Measurements from ENCODE around the gene TLL2. TPM values are rescaled to one million over a fixed set of nuclear protein-coding genes. Genes with fewer than 3 reads are reported as not detected.

TLL2 gene
- total and polyA plus RNA-seq, 2 donors (not counting 3 experiments of a cell fraction or from before 2014, with no cell fraction given), result 0.03 to 0.20 TPM

DNA sequence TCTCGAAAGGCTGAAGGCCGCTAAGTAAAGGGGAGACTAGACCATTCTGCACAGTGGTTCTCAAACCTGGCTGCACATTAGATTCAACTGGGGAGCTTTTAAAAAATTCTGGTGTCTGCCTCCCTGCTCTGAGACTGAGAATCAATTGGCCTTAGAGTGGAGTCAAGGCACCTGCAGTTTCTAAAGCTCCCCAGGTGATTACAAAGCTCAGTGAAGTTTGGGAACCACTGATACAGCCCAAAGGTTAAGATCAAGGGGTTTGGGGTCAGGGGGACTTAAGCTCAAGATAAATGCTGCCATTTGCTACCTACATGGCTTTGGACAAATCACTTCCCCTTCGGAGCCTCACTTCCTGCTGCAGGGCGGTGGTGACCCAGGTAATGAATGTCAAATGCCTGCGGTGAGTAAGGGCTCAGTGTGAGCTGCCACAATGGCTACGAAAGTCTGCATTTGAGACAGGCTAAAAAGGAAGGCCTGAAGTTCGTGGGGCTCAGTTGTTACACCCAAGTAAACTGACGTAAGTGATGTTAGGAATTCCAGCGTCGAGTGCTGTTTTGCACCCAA lies 72.3 kb downstream of the TLL2 start:
- POLR2A ChIA-PET, result no interaction called here
- CTCF ChIA-PET, result interaction anchor here (1.0 kb wide), 1 partner anchor 14 kb away, joined by 3 read pairs; no protein-coding TSS in a partner anchor
- dilution Hi-C loops (cut with MboI; ENCODE audit: extremely low pct_ligation_motif_present, low sequenced_read_pairs), result no loop called here
- Histone ChIP-seq H3K36me3 (ENCODE audit: control insufficient read depth in 2 of 2, extremely low read depth in 1 of 2, insufficient read depth in 2 of 2, low read length in 2 of 2) (no peaks in the 10 kb centered on the region), H3K27me3 (ENCODE audit: control insufficient read depth in 2 of 2, insufficient read depth in 2 of 2, low read length in 2 of 2) (peaks cover 0 to 2% of the 10 kb centered on the region in 2 experiments), H3K9ac (replicated peaks; ENCODE audit: extremely low read depth, insufficient read depth, low read length) (no peak overlapping the region), H4K20me1 (replicated peaks; ENCODE audit: control insufficient read depth, extremely low read depth, insufficient read depth, low read length) (no peaks in the 10 kb centered on the region), H3K4me2 (ENCODE audit: insufficient read depth, low read length) (no peak overlapping the region), H3K9me3 (replicated peaks; ENCODE audit: control insufficient read depth, insufficient read depth, low read length) (no peaks in the 10 kb centered on the region), H2AFZ (ENCODE audit: low read depth, low read length) (no peak overlapping the region), H3K79me2 (ENCODE audit: control insufficient read depth, insufficient read depth, low read length) (no peaks in the 10 kb centered on the region), H3K9me1 (replicated peaks; ENCODE audit: control insufficient read depth, extremely low read depth, insufficient read depth, low read length) (no peaks in the 10 kb centered on the region), H3K4me3 (replicated peaks in 1 of 3; ENCODE audit: insufficient read depth in 1 of 3, low read depth in 1 of 3, low read length in 3 of 3) (no peak overlapping the region), H3K4me1 (ENCODE audit: control insufficient read depth, extremely low read depth, insufficient read depth, low read length) (no peaks in the 10 kb centered on the region), H3K27ac (ENCODE audit: insufficient read depth, low read depth, low read length) (no peak overlapping the region)
- BruUV-seq (replicated peaks), result no TSS peak
- DNase-seq (ENCODE audit: low read depth, low spot score) (no peak), FAIRE-seq (no peak)
- no peak for TF ChIP-seq GATA2 (IDR thresholded peaks at IDR 0.05; ENCODE audit: insufficient read depth, insufficient read length, low read depth, low read length)
- TF ChIP-seq FOS (IDR thresholded peaks at IDR 0.05; ENCODE audit: borderline replicate concordance, insufficient read depth, low read length), result no peak
- TF ChIP-seq JUN (IDR thresholded peaks at IDR 0.05; ENCODE audit: borderline replicate concordance, insufficient read depth, insufficient read length, low read depth), result no peak
- TF ChIP-seq MYC (IDR thresholded peaks at IDR 0.05; ENCODE audit: low read depth, low read length), result no peak
- TF ChIP-seq, protein P1, sequence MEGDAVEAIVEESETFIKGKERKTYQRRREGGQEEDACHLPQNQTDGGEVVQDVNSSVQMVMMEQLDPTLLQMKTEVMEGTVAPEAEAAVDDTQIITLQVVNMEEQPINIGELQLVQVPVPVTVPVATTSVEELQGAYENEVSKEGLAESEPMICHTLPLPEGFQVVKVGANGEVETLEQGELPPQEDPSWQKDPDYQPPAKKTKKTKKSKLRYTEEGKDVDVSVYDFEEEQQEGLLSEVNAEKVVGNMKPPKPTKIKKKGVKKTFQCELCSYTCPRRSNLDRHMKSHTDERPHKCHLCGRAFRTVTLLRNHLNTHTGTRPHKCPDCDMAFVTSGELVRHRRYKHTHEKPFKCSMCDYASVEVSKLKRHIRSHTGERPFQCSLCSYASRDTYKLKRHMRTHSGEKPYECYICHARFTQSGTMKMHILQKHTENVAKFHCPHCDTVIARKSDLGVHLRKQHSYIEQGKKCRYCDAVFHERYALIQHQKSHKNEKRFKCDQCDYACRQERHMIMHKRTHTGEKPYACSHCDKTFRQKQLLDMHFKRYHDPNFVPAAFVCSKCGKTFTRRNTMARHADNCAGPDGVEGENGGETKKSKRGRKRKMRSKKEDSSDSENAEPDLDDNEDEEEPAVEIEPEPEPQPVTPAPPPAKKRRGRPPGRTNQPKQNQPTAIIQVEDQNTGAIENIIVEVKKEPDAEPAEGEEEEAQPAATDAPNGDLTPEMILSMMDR (IDR thresholded peaks at IDR 0.05; ENCODE audit: extremely low read depth in 1 of 2, insufficient read depth in 1 of 2, low read depth in 1 of 2, low read length in 2 of 2), result no peak
- intact Hi-C loops (cut with micrococcal nuclease), result no loop called here
